Measurements from ENCODE around the gene GET4.

- no peak for TF ChIP-seq CTCF (IDR thresholded peaks at IDR 0.05)
- TF ChIP-seq ZFX (IDR thresholded peaks at IDR 0.05; ENCODE audit: borderline replicate concordance), result no peak
Measured at GRCh38 chr7:835485-836401, 40.6 kb upstream of the GET4 start.

All from 22Rv1 (cell line).